ENCODE data around the gene BHLHE41.

DNA sequence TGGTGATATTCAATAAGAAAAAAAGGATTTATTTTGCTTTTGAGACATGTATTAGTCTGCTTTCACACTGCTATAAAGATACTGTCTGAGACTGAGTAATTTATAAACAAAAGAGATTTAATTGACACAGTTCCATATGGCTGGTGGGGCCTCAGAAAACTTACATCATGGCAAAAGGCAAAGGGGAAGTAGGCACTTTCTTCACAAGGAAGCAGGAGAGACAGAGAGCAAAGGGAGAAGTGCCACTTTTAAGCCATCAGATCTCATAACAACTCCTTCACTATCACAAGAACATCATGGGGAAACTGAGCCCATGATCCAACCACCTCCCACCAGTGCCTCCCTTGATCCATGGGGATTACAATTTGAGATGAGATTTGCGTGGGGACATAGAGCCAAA is 43.9 kb downstream of the BHLHE41 start:
- TF ChIP-seq, protein P1, sequence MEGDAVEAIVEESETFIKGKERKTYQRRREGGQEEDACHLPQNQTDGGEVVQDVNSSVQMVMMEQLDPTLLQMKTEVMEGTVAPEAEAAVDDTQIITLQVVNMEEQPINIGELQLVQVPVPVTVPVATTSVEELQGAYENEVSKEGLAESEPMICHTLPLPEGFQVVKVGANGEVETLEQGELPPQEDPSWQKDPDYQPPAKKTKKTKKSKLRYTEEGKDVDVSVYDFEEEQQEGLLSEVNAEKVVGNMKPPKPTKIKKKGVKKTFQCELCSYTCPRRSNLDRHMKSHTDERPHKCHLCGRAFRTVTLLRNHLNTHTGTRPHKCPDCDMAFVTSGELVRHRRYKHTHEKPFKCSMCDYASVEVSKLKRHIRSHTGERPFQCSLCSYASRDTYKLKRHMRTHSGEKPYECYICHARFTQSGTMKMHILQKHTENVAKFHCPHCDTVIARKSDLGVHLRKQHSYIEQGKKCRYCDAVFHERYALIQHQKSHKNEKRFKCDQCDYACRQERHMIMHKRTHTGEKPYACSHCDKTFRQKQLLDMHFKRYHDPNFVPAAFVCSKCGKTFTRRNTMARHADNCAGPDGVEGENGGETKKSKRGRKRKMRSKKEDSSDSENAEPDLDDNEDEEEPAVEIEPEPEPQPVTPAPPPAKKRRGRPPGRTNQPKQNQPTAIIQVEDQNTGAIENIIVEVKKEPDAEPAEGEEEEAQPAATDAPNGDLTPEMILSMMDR (conservative IDR thresholded peaks at IDR 0.05 in 1 of 2, IDR thresholded peaks at IDR 0.05 in 1 of 2; ENCODE audit: low read depth in 1 of 2, low read length in 2 of 2) = no peak
- no peak for TF ChIP-seq EZH2 (IDR thresholded peaks at IDR 0.05; ENCODE audit: low read length, missing control alignments)

Measured in fibroblast of lung (primary cell).